AG04450 (cell line): ENCODE results near the gene AUH. TPM values are rescaled to one million over a fixed set of nuclear protein-coding genes. Genes with fewer than 3 reads are reported as not detected.

ENCODE experiments used
- CTCF ChIA-PET: fragments of 300-600, 350-600 bp; formaldehyde crosslinking; extraction: SDS; loops from one replicate; lab custom pipeline; 2022; ENCODE audit warnings: antibody characterized with exemption, inconsistent platforms; lab: Charles Lee
- POLR2A ChIA-PET: fragments of 350-600 bp; formaldehyde crosslinking; extraction: SDS; loops from one replicate; lab custom pipeline; 2021; ENCODE audit warnings: antibody characterized with exemption, inconsistent platforms; lab: Yijun Ruan, JAX
- DNase-seq: peaks from one replicate; pipeline ENCODE4 v3.0.0-alpha.2; 2011; ENCODE audit warnings: low read depth, low spot score
- H3K27ac ChIP-seq: one replicate; pipeline ENCODE4 v1.5.1; 2012; ENCODE audit warnings: low read depth, low read length, control low read depth
- H3K27me3 ChIP-seq: one replicate; pipeline ENCODE4 v1.6.0; 2012; ENCODE audit warnings: low read length; ENCODE audit not compliant: control insufficient read depth, insufficient read depth
- H3K4me3 ChIP-seq: 2 replicates; pipeline ENCODE4 v1.5.1; 2011; ENCODE audit warnings: mild to moderate bottlenecking, low read depth, low read length, control low read depth
- H3K9me3 ChIP-seq: 2 replicates; pipeline ENCODE4 v1.5.1; 2012; ENCODE audit warnings: low read length; ENCODE audit not compliant: control insufficient read depth, insufficient read depth
- polyA plus RNA-seq: library from polyadenylated mRNA; depleted of rRNA; stranded (reverse); fragments of >200 nt; gene quantifications from 2 replicates; pipeline ENCODE4 v1.2.3, GENCODE V29; 2011
- TF ChIP-seq, protein P1 (sequence below): IDR thresholded peaks from 2 replicates; pipeline ENCODE4 v1.5.1; 2011; ENCODE audit warnings: low read depth, low read length, control low read depth, inconsistent platforms

AUH gene
- polyA plus RNA-seq, 1 experiment = 9.1 TPM

DNA sequence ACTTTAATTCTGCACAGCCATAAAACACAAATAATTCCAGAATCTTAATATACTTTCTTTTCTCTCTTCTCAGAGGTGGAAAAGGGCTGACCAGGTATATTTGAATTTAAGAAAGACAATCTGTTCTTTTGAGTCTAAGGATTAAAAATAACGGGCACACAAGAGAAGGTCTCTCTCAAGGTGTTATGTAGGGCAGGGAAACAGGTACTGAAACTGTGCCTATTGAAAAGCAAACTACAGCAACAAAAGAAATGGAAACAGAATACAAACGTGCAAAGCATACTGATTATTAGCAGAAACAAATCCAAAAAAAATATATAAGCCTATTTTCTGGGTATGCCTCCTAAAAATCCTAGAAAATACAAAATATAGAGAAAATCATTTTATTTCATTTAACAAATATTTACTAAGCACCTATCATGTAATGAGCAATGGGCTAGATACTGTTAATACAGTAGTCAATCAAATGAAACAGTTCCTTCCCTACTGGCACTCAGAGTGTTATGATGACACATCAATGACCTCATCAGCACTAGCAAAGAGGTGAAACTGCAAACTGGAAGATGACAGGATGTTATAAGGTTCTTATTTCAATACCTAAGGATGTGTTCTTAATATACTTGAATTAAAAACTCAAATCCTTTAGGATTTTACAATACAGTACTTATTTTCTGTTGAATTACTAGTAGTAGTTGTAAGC, 87.7 kb downstream of the AUH start:
- no peaks in the 10 kb centered on the region for H3K9me3 ChIP-seq
- H3K4me3 ChIP-seq = no peak overlapping the region
- H3K27me3 ChIP-seq = no peaks in the 10 kb centered on the region
- no peak overlapping the region for H3K27ac ChIP-seq
- DNase-seq = no peak
- TF ChIP-seq, protein P1, sequence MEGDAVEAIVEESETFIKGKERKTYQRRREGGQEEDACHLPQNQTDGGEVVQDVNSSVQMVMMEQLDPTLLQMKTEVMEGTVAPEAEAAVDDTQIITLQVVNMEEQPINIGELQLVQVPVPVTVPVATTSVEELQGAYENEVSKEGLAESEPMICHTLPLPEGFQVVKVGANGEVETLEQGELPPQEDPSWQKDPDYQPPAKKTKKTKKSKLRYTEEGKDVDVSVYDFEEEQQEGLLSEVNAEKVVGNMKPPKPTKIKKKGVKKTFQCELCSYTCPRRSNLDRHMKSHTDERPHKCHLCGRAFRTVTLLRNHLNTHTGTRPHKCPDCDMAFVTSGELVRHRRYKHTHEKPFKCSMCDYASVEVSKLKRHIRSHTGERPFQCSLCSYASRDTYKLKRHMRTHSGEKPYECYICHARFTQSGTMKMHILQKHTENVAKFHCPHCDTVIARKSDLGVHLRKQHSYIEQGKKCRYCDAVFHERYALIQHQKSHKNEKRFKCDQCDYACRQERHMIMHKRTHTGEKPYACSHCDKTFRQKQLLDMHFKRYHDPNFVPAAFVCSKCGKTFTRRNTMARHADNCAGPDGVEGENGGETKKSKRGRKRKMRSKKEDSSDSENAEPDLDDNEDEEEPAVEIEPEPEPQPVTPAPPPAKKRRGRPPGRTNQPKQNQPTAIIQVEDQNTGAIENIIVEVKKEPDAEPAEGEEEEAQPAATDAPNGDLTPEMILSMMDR = no peak
- POLR2A ChIA-PET = no interaction called here
- CTCF ChIA-PET = no interaction called here

DNA sequence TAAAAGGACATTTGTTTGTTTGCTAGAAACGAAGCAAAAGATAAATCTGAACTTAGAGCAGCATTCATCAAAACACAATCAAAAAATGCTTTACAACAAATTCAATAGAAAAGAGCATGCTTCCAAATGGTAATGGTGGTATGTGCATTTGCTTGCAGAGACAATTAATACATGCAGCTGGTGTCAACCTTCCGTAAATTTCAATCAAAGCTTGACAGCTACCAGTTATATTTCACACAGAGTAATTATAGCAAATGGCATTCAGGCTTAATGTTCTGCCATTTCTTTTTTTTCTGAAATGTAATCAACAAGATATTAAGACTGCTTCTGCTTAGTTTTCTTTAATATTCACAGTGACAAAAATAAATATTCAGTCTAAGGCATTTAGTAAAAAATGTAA, 90.6 kb downstream of the AUH start:
- Histone ChIP-seq H3K27ac (no peak overlapping the region), H3K9me3 (no peaks in the 10 kb centered on the region), H3K27me3 (no peaks in the 10 kb centered on the region), H3K4me3 (no peak overlapping the region)
- TF ChIP-seq, protein P1 = no peak
- ChIA-PET POLR2A (no interaction called here), CTCF (no interaction called here)
- DNase-seq = no peak

DNA sequence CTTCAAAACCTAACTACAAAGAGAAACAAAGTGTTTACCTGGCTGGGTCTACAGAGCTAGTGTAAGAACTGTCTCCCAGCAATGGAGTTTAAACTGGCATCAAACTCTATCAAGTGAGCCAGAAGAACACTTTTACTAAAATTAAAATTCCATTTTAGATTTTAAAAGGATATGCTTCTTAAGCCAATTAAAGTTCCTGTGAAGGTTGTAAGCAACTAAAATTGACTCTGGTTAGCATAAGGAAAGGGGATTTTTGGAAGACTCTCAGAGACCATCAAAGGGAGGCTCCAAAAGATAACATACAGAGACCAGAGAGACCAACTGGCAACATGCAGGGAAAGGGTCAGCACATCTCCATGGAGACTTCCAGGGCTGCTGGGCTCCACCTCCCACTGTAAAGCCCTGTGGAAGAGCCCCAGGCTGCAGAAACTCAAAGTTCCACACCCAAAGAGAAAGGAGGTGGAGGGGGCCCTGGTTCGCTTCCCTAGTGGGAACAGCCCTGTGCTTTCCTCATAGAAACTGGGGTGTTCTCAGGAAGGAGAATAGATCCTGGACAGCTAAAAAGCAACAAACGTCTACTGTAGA, 91.7 kb downstream of the AUH start:
- ChIA-PET CTCF (no interaction called here), POLR2A (no interaction called here)
- no peak for DNase-seq
- H3K9me3 ChIP-seq = no peaks in the 10 kb centered on the region
- TF ChIP-seq, protein P1 = no peak
- H3K4me3 ChIP-seq = no peak overlapping the region
- H3K27ac ChIP-seq = no peak overlapping the region
- no peaks in the 10 kb centered on the region for H3K27me3 ChIP-seq

DNA sequence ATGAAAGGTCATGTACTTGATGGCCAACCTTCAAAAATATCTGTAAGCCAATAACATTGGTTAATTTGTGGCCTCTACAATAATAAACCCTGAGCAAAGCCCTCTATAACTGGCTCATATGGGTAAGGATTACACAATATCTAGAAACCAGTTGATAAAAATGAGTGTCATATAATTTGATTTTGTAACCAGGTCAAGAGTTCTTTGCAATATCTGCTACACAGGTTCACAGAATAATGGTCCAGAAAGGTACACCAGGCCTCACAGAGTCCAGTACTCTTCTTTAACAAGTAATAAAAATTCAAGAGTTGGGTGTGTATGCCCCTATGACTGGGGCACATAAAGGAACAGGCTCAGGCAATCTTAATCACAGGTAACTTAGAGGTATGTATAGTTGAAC, 95.3 kb downstream of the AUH start:
- ChIA-PET CTCF (no interaction called here), POLR2A (no interaction called here)
- TF ChIP-seq, protein P1 = no peak
- Histone ChIP-seq H3K27me3 (no peaks in the 10 kb centered on the region), H3K9me3 (no peaks in the 10 kb centered on the region), H3K27ac (no peak overlapping the region), H3K4me3 (no peak overlapping the region)
- no peak for DNase-seq

DNA sequence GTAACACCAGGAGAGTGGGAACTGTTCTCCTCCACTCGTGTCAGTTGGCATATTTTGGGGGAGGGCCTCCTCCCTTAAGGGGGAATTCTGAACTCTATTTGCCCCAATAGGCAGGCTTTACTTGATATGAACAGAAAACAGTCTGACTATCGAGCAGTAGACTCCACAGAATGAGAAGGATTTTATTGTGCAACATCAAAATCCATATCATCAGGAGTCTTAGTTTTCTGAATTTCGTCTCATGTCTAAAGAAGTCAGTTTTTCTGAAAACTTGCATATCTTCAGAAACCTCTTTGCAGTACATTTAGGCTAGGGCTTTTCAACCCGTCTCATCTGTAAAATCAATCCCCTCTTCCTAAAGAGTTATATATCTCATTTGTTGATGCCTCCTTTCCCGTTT, 96.2 kb downstream of the AUH start:
- Histone ChIP-seq H3K27ac (no peak overlapping the region), H3K4me3 (no peak overlapping the region), H3K9me3 (no peaks in the 10 kb centered on the region), H3K27me3 (no peaks in the 10 kb centered on the region)
- ChIA-PET POLR2A (no interaction called here), CTCF (interaction anchor here (0.6 kb wide), 1 partner anchor 230 kb away, joined by 3 read pairs; no protein-coding TSS in a partner anchor)
- no peak for DNase-seq
- TF ChIP-seq, protein P1 = no peak
